HepG2 (cell line): ENCODE measurements around the gene SLCO2B1. TPM values are rescaled to one million over a fixed set of nuclear protein-coding genes. Genes with fewer than 3 reads are reported as not detected.
A peak's percentile ranks its signal among the peaks of the same experiment; 100 is the strongest.

Experiments
- ARID4A ChIP-seq: sonication (generic); formaldehyde crosslinking; IDR thresholded peaks from 2 replicates; pipeline ENCODE4 v1.5.0; 2020; ENCODE audit warnings: mild to moderate bottlenecking, missing genetic modification reagents, borderline replicate concordance
- CHCHD3 ChIP-seq: sonication (generic); formaldehyde crosslinking; IDR thresholded peaks from 2 replicates; pipeline ENCODE4 v1.8.0; 2022; ENCODE audit warnings: mild to moderate bottlenecking, missing genetic modification reagents, moderate library complexity
- DBP ChIP-seq: sonication (generic); formaldehyde crosslinking; IDR thresholded peaks from 2 replicates; pipeline ENCODE4 v1.4.0; 2020; ENCODE audit warnings: missing genetic modification reagents; ENCODE audit errors: not compliant biosample characterization
- GATA4 ChIP-seq: sonication (generic); IDR thresholded peaks from 2 replicates; pipeline ENCODE4 v1.6.1; 2016; ENCODE audit warnings: antibody characterized with exemption, low read depth, borderline replicate concordance
- IKZF4 ChIP-seq: sonication (generic); formaldehyde crosslinking; IDR thresholded peaks from 2 replicates; pipeline ENCODE4 v1.5.1; 2020; ENCODE audit warnings: borderline replicate concordance, mild to moderate bottlenecking, low read depth, missing genetic modification reagents; ENCODE audit errors: not compliant biosample characterization
- MED13 ChIP-seq: sonication (generic); formaldehyde crosslinking; IDR thresholded peaks from 2 replicates; pipeline ENCODE4 v1.5.0; 2020; ENCODE audit warnings: missing genetic modification reagents
- NFYC ChIP-seq: IDR thresholded peaks from 2 replicates; pipeline ENCODE4 v1.6.1; 2016; ENCODE audit warnings: missing genetic modification reagents, missing compliant biosample characterization
- NKX3-1 ChIP-seq: sonication (generic); formaldehyde crosslinking; IDR thresholded peaks from 2 replicates; pipeline ENCODE4 v1.5.0; 2020; ENCODE audit warnings: missing genetic modification reagents
- SETDB1 ChIP-seq: sonication (generic); formaldehyde crosslinking; IDR thresholded peaks from 2 replicates; pipeline ENCODE4 v1.5.1; 2020; ENCODE audit warnings: missing genetic modification reagents, mild to moderate bottlenecking, borderline replicate concordance
- SMAD3 ChIP-seq: sonication (generic); formaldehyde crosslinking; IDR thresholded peaks from 2 replicates; pipeline ENCODE4 v1.4.0; 2020; ENCODE audit warnings: missing genetic modification reagents
- TRIM24 ChIP-seq: sonication (generic); formaldehyde crosslinking; IDR thresholded peaks from 2 replicates; pipeline ENCODE4 v1.8.0; 2022; ENCODE audit warnings: mild to moderate bottlenecking, missing genetic modification reagents
- ZNF142 ChIP-seq: sonication (generic); formaldehyde crosslinking; IDR thresholded peaks from 2 replicates; pipeline ENCODE4 v1.4.0; 2020; ENCODE audit warnings: missing genetic modification reagents
- ZNF232 ChIP-seq: sonication (generic); formaldehyde crosslinking; IDR thresholded peaks from 2 replicates; pipeline ENCODE4 v1.4.0; 2020; ENCODE audit warnings: missing genetic modification reagents, borderline replicate concordance
- ZNF362 ChIP-seq: sonication (generic); formaldehyde crosslinking; IDR thresholded peaks from 2 replicates; pipeline ENCODE4 v1.4.0; 2020; ENCODE audit warnings: missing genetic modification reagents, mild to moderate bottlenecking, borderline replicate concordance
- ZNF383 ChIP-seq: sonication (generic); formaldehyde crosslinking; IDR thresholded peaks from 2 replicates; pipeline ENCODE4 v1.4.0; 2020; ENCODE audit warnings: missing genetic modification reagents, mild to moderate bottlenecking, borderline replicate concordance
- ZNF441 ChIP-seq: sonication (generic); formaldehyde crosslinking; IDR thresholded peaks from 2 replicates; pipeline ENCODE4 v1.7.0; 2021; ENCODE audit warnings: missing genetic modification reagents, borderline replicate concordance
- ZNF7 ChIP-seq: IDR thresholded peaks from 2 replicates; pipeline ENCODE4 v1.6.1; 2016; ENCODE audit warnings: missing biosample characterization, missing genetic modification reagents
- ZSCAN9 ChIP-seq: IDR thresholded peaks from 2 replicates; pipeline ENCODE4 v1.6.1; 2016; ENCODE audit warnings: borderline replicate concordance
- polyA plus RNA-seq, 8 experiments: library from polyadenylated mRNA; depleted of rRNA in 3 of 8; stranded (reverse) in 7 of 8; unstranded in 1 of 8; fragments of >200 nt; fragmentation: Illumina TruSeq in 4 of 8; extraction: Trizol in 4 of 8; gene quantifications; 2 replicates each; pipeline versions ENCODE4 v1.2.1 to v1.2.3, GENCODE V29; 2011 to 2016; ENCODE audit warnings: low read depth in 4 of 8, missing spikeins in 1 of 8, mixed read lengths in 1 of 8; ENCODE audit not compliant: insufficient read depth in 1 of 8
- total RNA-seq, 5 experiments: library from RNA; depleted of rRNA; stranded (reverse); fragments of >200 nt; fragmentation: Illumina TruSeq; extraction: Trizol; gene quantifications; 2 replicates each; pipeline ENCODE4 v1.2.3, GENCODE V29; 2016; ENCODE audit warnings: low read depth in 1 of 5

SLCO2B1 gene
- total and polyA plus RNA-seq, 2 of the 13 experiments (the other 11 are each of a cell fraction or from before 2014, with no cell fraction given), result 15.3 to 19.8 TPM

- TF ChIP-seq ZNF441 (peak; percentile 71; the same call in 1 of the 2 replicates), NFYC (0 out of 2 replicates have a peak, but pooled peaks have one; percentile 17), DBP (CRISPR knock-in tag) (no peak), ZNF383 (no peak), IKZF4 (peak; percentile 40), ZNF142 (CRISPR knock-in tag) (0 out of 2 replicates have a peak, but pooled peaks have one; percentile 63), ZNF7 (CRISPR knock-in tag) (0 out of 2 replicates have a peak, but pooled peaks have one; percentile 30), SMAD3 (CRISPR knock-in tag) (peak; percentile 79), NKX3-1 (CRISPR knock-in tag) (peak; percentile 74; the same call in 1 of the 2 replicates), TRIM24 (CRISPR knock-in tag) (no peak), ARID4A (CRISPR knock-in tag) (peak; percentile 13; the same call in 1 of the 2 replicates), GATA4 (no peak), ZNF362 (CRISPR knock-in tag) (no peak), MED13 (CRISPR knock-in tag) (no peak), CHCHD3 (CRISPR knock-in tag) (no peak), ZNF232 (CRISPR knock-in tag) (peak; percentile 88), ZSCAN9 (peak; percentile 97), SETDB1 (no peak)
Measured at GRCh38 chr11:75233754-75234172, 82.9 kb downstream of the SLCO2B1 start (continued).
